ENCODE results near the gene SLC35F3. TPM values are rescaled to one million over a fixed set of nuclear protein-coding genes. Genes with fewer than 3 reads are reported as not detected.

SLC35F3 gene
- total and polyA plus RNA-seq, 2 experiments from 2014 or later = 1.0 to 3.2 TPM

DNA sequence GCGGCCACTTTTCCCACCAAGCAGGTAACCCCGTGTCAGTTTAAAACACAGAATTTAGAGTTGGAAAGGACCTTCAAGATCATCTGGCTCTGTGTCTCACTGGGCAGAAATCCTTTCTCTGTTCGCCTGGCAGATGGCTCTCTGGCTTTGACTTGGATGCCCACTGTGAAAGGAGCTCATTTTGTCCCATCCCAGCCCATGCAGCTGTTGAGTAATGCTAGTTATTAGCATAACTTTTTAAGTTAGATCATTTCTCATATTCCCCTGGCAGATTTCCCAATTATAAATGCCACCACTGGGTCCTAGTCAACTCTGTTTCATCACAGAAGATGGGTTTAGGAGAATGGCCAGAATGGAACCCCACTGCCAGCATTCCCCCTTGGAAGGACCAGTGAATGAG, 55.9 kb downstream of the SLC35F3 start:
- Histone ChIP-seq H2AFZ (no peak overlapping the region), H3K36me3 (ENCODE audit: insufficient read depth) (no peaks in the 10 kb centered on the region), H3K9me2 (ENCODE audit: insufficient read depth) (peaks cover 9% of the 10 kb centered on the region; the same call in 1 of the 2 replicates), H3K4me2 (no peak overlapping the region), H3K4me3 (no peak overlapping the region), H3K4me1 (ENCODE audit: insufficient read depth) (0 out of 2 replicates have a peak, but pooled peaks cover 2% of the 10 kb centered on the region), H3K79me2 (replicated peaks; ENCODE audit: insufficient read depth) (no peaks in the 10 kb centered on the region), H4K20me1 (replicated peaks; ENCODE audit: insufficient read depth) (no peaks in the 10 kb centered on the region), H3F3A (replicated peaks; ENCODE audit: low read depth) (no peaks in the 10 kb centered on the region), H3K27ac (ENCODE audit: low read depth) (no peak overlapping the region), H3K27me3 (ENCODE audit: insufficient read depth) (no peaks in the 10 kb centered on the region)
- Mint-ChIP-seq H3K36me3 (ENCODE audit: low read depth) (peaks cover 7% of the 10 kb centered on the region; the same call in 2 of the 3 replicates), H3K4me3 (no peak overlapping the region), H3K27me3 (ENCODE audit: insufficient read depth, low read depth, poor library complexity) (peaks cover 4% of the 10 kb centered on the region), H3K4me1 (peaks cover 3% of the 10 kb centered on the region), H3K9me3 (peaks cover 4% of the 10 kb centered on the region; the same call in 1 of the 3 replicates), H3K27ac (no peak overlapping the region)
- DNase-seq (ENCODE audit: low spot score) (no peak), ATAC-seq (no peak)
- TF ChIP-seq, protein P1, sequence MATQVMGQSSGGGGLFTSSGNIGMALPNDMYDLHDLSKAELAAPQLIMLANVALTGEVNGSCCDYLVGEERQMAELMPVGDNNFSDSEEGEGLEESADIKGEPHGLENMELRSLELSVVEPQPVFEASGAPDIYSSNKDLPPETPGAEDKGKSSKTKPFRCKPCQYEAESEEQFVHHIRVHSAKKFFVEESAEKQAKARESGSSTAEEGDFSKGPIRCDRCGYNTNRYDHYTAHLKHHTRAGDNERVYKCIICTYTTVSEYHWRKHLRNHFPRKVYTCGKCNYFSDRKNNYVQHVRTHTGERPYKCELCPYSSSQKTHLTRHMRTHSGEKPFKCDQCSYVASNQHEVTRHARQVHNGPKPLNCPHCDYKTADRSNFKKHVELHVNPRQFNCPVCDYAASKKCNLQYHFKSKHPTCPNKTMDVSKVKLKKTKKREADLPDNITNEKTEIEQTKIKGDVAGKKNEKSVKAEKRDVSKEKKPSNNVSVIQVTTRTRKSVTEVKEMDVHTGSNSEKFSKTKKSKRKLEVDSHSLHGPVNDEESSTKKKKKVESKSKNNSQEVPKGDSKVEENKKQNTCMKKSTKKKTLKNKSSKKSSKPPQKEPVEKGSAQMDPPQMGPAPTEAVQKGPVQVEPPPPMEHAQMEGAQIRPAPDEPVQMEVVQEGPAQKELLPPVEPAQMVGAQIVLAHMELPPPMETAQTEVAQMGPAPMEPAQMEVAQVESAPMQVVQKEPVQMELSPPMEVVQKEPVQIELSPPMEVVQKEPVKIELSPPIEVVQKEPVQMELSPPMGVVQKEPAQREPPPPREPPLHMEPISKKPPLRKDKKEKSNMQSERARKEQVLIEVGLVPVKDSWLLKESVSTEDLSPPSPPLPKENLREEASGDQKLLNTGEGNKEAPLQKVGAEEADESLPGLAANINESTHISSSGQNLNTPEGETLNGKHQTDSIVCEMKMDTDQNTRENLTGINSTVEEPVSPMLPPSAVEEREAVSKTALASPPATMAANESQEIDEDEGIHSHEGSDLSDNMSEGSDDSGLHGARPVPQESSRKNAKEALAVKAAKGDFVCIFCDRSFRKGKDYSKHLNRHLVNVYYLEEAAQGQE (IDR thresholded peaks at IDR 0.05; ENCODE audit: unreplicated experiment) = no peak
- TF ChIP-seq JUNB (IDR thresholded peaks at IDR 0.05; ENCODE audit: unreplicated experiment) (no peak), NANOG (IDR thresholded peaks at IDR 0.05; ENCODE audit: borderline replicate concordance) (no peak), POLR2AphosphoS5 (IDR thresholded peaks at IDR 0.05; ENCODE audit: low read depth) (no peak), ZNF331 (CRISPR knock-in tag; IDR thresholded peaks at IDR 0.05; ENCODE audit: low read depth) (no peak), STAT1 (IDR thresholded peaks at IDR 0.05; ENCODE audit: unreplicated experiment) (no peak), EZH2phosphoT487 (IDR thresholded peaks at IDR 0.05; ENCODE audit: unreplicated experiment) (no peak), EZH2 (IDR thresholded peaks at IDR 0.05; ENCODE audit: low read depth, unreplicated experiment) (no peak)
- TF ChIP-seq, protein P2, sequence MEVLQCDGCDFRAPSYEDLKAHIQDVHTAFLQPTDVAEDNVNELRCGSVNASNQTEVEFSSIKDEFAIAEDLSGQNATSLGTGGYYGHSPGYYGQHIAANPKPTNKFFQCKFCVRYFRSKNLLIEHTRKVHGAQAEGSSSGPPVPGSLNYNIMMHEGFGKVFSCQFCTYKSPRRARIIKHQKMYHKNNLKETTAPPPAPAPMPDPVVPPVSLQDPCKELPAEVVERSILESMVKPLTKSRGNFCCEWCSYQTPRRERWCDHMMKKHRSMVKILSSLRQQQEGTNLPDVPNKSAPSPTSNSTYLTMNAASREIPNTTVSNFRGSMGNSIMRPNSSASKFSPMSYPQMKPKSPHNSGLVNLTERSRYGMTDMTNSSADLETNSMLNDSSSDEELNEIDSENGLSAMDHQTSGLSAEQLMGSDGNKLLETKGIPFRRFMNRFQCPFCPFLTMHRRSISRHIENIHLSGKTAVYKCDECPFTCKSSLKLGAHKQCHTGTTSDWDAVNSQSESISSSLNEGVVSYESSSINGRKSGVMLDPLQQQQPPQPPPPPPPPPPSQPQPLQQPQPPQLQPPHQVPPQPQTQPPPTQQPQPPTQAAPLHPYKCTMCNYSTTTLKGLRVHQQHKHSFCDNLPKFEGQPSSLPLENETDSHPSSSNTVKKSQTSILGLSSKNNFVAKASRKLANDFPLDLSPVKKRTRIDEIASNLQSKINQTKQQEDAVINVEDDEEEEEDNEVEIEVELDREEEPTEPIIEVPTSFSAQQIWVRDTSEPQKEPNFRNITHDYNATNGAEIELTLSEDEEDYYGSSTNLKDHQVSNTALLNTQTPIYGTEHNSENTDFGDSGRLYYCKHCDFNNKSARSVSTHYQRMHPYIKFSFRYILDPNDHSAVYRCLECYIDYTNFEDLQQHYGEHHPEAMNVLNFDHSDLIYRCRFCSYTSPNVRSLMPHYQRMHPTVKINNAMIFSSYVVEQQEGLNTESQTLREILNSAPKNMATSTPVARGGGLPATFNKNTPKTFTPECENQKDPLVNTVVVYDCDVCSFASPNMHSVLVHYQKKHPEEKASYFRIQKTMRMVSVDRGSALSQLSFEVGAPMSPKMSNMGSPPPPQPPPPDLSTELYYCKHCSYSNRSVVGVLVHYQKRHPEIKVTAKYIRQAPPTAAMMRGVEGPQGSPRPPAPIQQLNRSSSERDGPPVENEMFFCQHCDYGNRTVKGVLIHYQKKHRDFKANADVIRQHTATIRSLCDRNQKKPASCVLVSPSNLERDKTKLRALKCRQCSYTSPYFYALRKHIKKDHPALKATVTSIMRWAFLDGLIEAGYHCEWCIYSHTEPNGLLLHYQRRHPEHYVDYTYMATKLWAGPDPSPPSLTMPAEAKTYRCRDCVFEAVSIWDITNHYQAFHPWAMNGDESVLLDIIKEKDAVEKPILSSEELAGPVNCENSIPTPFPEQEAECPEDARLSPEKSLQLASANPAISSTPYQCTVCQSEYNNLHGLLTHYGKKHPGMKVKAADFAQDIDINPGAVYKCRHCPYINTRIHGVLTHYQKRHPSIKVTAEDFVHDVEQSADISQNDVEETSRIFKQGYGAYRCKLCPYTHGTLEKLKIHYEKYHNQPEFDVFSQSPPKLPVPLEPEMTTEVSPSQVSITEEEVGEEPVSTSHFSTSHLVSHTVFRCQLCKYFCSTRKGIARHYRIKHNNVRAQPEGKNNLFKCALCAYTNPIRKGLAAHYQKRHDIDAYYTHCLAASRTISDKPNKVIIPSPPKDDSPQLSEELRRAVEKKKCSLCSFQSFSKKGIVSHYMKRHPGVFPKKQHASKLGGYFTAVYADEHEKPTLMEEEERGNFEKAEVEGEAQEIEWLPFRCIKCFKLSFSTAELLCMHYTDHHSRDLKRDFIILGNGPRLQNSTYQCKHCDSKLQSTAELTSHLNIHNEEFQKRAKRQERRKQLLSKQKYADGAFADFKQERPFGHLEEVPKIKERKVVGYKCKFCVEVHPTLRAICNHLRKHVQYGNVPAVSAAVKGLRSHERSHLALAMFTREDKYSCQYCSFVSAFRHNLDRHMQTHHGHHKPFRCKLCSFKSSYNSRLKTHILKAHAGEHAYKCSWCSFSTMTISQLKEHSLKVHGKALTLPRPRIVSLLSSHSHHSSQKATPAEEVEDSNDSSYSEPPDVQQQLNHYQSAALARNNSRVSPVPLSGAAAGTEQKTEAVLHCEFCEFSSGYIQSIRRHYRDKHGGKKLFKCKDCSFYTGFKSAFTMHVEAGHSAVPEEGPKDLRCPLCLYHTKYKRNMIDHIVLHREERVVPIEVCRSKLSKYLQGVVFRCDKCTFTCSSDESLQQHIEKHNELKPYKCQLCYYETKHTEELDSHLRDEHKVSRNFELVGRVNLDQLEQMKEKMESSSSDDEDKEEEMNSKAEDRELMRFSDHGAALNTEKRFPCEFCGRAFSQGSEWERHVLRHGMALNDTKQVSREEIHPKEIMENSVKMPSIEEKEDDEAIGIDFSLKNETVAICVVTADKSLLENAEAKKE (CRISPR knock-in tag; IDR thresholded peaks at IDR 0.05) = no peak
- TF ChIP-seq, protein P3, sequence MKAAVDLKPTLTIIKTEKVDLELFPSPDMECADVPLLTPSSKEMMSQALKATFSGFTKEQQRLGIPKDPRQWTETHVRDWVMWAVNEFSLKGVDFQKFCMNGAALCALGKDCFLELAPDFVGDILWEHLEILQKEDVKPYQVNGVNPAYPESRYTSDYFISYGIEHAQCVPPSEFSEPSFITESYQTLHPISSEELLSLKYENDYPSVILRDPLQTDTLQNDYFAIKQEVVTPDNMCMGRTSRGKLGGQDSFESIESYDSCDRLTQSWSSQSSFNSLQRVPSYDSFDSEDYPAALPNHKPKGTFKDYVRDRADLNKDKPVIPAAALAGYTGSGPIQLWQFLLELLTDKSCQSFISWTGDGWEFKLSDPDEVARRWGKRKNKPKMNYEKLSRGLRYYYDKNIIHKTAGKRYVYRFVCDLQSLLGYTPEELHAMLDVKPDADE (IDR thresholded peaks at IDR 0.05) = no peak
- TF ChIP-seq, protein P4, sequence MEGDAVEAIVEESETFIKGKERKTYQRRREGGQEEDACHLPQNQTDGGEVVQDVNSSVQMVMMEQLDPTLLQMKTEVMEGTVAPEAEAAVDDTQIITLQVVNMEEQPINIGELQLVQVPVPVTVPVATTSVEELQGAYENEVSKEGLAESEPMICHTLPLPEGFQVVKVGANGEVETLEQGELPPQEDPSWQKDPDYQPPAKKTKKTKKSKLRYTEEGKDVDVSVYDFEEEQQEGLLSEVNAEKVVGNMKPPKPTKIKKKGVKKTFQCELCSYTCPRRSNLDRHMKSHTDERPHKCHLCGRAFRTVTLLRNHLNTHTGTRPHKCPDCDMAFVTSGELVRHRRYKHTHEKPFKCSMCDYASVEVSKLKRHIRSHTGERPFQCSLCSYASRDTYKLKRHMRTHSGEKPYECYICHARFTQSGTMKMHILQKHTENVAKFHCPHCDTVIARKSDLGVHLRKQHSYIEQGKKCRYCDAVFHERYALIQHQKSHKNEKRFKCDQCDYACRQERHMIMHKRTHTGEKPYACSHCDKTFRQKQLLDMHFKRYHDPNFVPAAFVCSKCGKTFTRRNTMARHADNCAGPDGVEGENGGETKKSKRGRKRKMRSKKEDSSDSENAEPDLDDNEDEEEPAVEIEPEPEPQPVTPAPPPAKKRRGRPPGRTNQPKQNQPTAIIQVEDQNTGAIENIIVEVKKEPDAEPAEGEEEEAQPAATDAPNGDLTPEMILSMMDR (conservative IDR thresholded peaks at IDR 0.05; ENCODE audit: low read depth in 2 of 2) = no peak
